NCI-H2227 treated with DMSO at 0.1 percent for 48 hours (cell line): Measurements from ENCODE around the gene OGFOD1.
"Not testable (repeated sequence)": the region's sequence is repeated elsewhere in the genome, so short reads cannot be mapped to it uniquely, and the experiment has no call there.

Experiments used
- DNase-seq: peaks from one replicate; lab custom pipeline; 2025; lab: John Stamatoyannopoulos, UW

Gene OGFOD1

GRCh38 chr16:56480776-56481467 lies 29.6 kb downstream of the OGFOD1 start:
- peak; percentile 77 for DNase-seq

DNA sequence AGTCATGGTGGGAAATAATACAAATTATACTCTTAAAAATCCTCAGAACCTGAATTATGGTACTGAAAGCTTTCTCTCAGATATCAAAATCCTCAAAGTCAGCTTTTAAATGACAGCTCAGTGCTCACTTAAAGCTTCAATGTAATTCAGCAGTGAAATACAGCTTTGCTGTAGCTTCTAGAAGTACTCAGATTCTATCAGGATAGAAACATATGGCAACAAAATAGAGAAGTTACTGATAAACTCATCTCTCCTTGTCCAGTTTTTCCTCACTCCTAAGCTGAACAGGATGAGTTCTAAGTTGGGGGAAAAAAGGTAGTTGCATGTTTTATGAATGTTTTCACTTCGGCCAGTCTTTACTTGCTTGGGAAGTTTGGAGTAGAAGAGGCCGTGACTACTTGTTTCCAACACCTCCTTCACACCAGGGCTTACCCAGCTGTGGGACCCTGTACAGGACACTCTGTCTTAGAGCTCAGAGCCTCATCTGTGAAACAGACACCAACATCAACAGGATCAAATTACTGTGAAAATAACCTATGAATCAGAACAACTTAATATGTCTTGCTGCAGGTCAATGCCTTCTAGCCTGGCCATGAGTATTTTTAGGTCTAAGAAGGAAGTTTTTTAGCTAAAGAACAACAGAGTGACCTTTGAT lies 30.2 kb downstream of the OGFOD1 start:
- DNase-seq: no peak

GRCh38 chr16:56482683-56483236 lies 31.4 kb downstream of the OGFOD1 start:
- DNase-seq: no peak

GRCh38 chr16:56483394-56483793 lies 32.0 kb downstream of the OGFOD1 start:
- no peak for DNase-seq

DNA sequence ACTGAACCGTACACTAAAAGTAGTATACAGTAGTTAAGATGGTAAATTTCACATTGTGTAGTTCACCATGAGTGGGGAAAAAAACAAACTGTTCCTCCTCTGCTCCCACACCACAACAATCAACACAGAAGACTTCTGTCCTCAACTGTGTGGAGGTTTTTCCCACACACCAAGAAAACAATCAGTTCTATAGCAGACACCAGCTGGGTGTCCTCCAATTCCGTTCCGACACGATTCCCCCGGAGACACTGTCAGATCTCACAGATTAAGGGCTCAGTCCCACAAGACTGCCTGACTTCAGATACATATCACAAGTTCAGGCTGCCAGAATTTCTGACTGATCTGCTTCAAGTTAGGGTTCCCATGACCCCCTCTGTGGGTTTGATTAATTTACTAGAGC lies 36.7 kb downstream of the OGFOD1 start:
- DNase-seq: no peak

GRCh38 chr16:56488868-56489267 lies 37.5 kb downstream of the OGFOD1 start:
- DNase-seq: not testable (repeated sequence)

- no peak for DNase-seq
These were observed 40.4 kb downstream of the OGFOD1 start for GRCh38 chr16:56491657-56492261.

DNA sequence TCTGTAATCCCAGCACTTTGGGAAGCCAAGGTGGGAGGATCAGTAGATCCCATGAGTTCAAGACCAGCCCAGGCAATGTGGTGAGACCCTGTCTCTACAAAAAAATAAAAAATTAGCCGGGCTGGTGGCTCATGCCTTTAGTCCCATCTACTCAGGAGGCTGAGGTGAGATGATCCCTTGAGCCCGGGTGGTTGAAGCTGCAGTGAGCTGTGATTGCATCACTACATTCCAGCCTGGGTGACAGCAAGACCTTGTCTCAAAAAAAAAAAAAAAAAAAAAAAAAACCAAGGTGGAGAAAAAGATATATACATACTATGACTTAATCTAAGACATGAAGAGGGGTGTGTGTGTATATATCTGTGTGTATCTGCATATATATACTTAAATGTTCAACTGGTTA lies 41.8 kb downstream of the OGFOD1 start:
- no peak for DNase-seq

DNA sequence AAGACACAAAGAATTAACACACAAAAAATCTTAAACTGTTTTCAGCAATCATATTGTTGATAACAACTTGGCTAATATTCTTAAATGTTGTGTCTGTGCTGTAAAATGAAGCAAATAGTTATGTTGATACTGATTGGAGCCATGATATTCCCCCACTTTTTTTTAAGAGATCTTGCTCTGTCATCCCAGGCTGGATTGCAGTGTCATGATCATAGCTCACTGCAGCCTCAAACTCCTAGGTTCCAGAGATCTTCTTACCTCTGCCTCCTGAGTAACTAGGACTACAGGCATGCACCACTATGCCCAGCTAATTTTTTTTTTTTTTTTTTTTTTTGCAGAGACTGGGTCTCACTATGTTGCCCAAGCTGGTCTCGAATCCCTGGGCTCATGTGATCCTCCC lies 42.5 kb downstream of the OGFOD1 start:
- DNase-seq: no peak

DNA sequence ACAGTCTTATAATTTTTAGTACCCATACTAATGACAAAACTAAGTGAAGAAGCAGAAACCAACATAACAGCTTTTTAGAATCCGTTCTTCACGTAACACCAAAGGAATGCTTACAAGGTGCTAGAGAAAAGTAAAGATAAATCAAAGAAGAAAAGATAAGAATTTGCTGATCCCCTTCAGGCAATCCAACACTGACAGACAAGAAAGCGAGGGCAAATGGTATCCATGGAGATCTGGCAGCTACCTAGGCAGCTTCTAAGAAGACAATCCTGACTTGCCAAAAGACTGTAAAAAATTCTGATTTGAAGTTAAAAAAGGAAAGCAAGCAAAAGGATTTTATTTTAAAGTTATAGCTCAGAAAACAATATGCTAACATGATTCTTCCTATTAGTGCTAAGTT lies 53.8 kb downstream of the OGFOD1 start:
- DNase-seq: no peak

GRCh38 chr16:56506941-56507340 lies 55.6 kb downstream of the OGFOD1 start:
- DNase-seq: no peak

DNA sequence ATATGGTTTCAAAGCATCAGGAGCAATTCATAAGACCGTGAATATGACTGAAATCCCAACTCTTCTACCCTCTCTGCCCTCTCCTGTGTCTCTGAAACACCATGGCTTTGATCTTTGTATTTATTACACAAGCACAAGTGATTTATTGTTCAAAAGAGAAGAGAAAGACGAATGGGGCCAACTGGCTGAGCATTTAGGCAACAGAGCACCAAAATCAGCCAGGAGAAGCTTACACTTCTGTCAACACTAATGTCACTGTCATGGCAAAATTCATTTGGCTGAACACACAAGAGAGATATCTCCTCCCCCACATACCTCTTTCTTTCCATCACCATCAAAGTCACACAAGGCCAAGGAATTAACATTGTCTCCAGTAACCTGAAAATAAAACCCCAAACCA lies 59.2 kb downstream of the OGFOD1 start:
- no peak for DNase-seq

DNA sequence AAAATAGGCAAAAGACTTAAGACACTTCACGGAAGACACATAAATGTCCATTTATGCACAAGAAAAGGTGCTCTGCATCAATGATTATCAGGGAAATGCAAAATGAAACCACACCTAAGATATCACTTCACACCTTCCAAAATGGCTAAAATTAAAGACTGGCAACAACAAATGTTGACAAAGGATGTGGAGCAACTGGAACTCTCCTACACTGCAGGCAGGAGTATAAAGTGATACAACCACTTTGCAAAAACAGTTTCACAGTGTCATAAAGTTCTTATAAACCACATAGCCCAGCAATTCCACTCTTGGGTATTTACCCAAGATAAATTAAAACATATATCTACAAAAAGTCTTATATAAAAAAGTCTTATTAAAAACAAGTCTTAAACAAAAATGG lies 60.7 kb downstream of the OGFOD1 start:
- no peak for DNase-seq

- no peak for DNase-seq
These were observed 61.7 kb downstream of the OGFOD1 start for GRCh38 chr16:56513091-56513490.

DNA sequence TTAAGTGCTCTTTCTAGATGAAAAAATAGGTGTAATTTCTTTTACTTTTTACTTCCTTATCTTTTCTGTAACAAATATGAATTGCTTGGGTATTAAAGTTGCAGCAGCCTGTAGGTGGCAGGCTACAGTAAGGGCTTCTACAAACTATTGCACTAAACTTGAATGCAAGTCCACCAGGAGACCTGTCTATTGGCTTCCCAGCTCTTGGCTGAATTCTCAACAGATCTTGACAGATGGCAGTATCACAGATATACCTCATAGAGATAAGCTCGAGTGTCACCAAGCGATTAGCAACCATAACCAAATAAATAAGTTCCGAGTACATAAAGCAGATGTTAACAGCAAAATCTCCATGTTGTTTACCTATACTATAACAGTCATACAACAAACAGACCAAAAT lies 62.6 kb downstream of the OGFOD1 start:
- peak; percentile 1 for DNase-seq

- no peak for DNase-seq
These were observed 63.5 kb downstream of the OGFOD1 start for GRCh38 chr16:56514845-56515244.

- no peak for DNase-seq
These were observed 64.3 kb downstream of the OGFOD1 start for GRCh38 chr16:56515665-56516064.

GRCh38 chr16:56517206-56517605 lies 65.9 kb downstream of the OGFOD1 start:
- DNase-seq: no peak

GRCh38 chr16:56518425-56518824 lies 67.1 kb downstream of the OGFOD1 start:
- DNase-seq: no peak

DNA sequence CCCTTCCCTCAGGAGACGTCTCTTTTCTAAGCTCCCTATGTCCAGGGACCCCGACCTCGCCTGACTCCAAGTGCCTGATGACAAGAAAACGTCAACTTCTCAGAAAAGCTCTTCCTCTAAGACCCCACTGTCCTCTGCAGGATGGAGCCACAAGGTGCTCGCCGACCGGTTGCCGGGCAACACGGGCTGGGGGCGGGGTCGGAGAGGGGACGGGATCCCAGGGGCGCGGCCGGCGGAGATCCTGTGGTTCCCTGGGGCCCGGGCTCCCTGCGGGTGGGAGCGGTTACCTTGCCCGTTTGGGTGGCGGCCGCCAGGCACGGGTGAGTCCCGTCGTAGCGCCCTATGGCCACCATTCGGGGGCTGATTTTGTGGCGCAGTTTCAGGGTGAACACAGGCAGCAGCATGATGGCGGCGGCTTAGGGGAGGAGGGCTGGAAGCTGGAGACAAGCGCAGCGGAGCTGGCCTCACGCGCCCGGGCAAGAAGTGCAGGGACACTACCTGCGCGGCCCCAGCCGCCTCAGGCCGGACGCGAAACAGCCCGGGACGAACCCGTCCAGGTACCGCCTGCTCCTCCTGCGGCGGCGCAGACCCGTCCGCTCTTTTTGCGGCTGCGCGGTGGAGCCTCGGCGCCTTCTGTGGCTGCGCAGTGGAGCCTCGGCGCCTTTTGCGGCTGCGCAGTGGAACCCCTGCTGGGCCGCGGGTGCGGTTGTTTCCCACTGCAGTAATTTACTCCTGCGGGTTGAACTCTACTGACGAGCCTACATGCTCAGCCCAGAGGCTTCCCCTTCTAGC lies 68.3 kb downstream of the OGFOD1 start, which contains the start of gene BBS2:
Gene BBS2, minus strand, starts transcription at position 566 of the 792 bp plus-strand sequence. Its CDS starts 162 bp downstream, at position 404.
- DNase-seq: peak; percentile 67

GRCh38 chr16:56520251-56520577 lies 68.9 kb downstream of the OGFOD1 start:
- DNase-seq: peak; percentile 36

- no peak for DNase-seq
These were observed 73.9 kb downstream of the OGFOD1 start for GRCh38 chr16:56525236-56525635.
